ENCODE measurements around the gene GPANK1. TPM values are rescaled to one million over a fixed set of nuclear protein-coding genes. Genes with fewer than 3 reads are reported as not detected.

Gene GPANK1
- total and polyA plus RNA-seq, 9 of the 15 experiments (the other 6 are each of a cell fraction or from before 2014, with no cell fraction given): 32.2 to 111 (median 46.3) TPM

GRCh38 chr6:31652925-31653724, 11.7 kb downstream of the GPANK1 start (continued):
- no peak for TF ChIP-seq PCBP1 (IDR thresholded peaks at IDR 0.05; ENCODE audit: low read depth, low read length, poor library complexity, severe bottlenecking)
- TF ChIP-seq RUNX1 (IDR thresholded peaks at IDR 0.05; ENCODE audit: low read depth): no peak
- 0 out of 2 replicates have a peak, but pooled peaks have one; percentile 49 for TF ChIP-seq KLF16 (IDR thresholded peaks at IDR 0.05)
- TF ChIP-seq ZNF586 (CRISPR knock-in tag; conservative IDR thresholded peaks at IDR 0.05): 0 out of 2 replicates have a peak, but pooled peaks have one; percentile 65
- 0 out of 2 replicates have a peak, but pooled peaks have one; percentile 47 for TF ChIP-seq PHF21A (IDR thresholded peaks at IDR 0.05; ENCODE audit: borderline replicate concordance, low read depth)
- no peak for TF ChIP-seq MYC (IDR thresholded peaks at IDR 0.05; ENCODE audit: low read depth, low read length)
- peak; percentile 82; the same call in 1 of the 2 replicates for TF ChIP-seq MYC (CRISPR knock-in tag; IDR thresholded peaks at IDR 0.05; ENCODE audit: borderline replicate concordance, low read depth)
- TF ChIP-seq ZC3H8 (IDR thresholded peaks at IDR 0.05): peak; percentile 94
- TF ChIP-seq MEIS2 (IDR thresholded peaks at IDR 0.05; ENCODE audit: partially characterized antibody): no peak
- peak; percentile 98 for TF ChIP-seq POLR2A (conservative IDR thresholded peaks at IDR 0.05)
- TF ChIP-seq TCF15 (CRISPR knock-in tag; IDR thresholded peaks at IDR 0.05): no peak; the same call in 1 of the 2 replicates
- TF ChIP-seq EP400 (IDR thresholded peaks at IDR 0.05): no peak
- peak; percentile 70 for TF ChIP-seq ZEB2 (IDR thresholded peaks at IDR 0.05)
- TF ChIP-seq DDX20 (tag; IDR thresholded peaks at IDR 0.05; ENCODE audit: low read depth): 0 out of 2 replicates have a peak, but pooled peaks have one; percentile 42
- TF ChIP-seq PBX2 (CRISPR knock-in tag; IDR thresholded peaks at IDR 0.05; ENCODE audit: low read depth): no peak
- peak; percentile 6; the same call in 1 of the 2 replicates for TF ChIP-seq PBX2 (tag; conservative IDR thresholded peaks at IDR 0.05; ENCODE audit: low read depth)
- no peak for TF ChIP-seq STAT5A (IDR thresholded peaks at IDR 0.05; ENCODE audit: borderline replicate concordance, low read length)
- TF ChIP-seq NFRKB (IDR thresholded peaks at IDR 0.05; ENCODE audit: low read depth): peak; percentile 75; the same call in 1 of the 2 replicates
- TF ChIP-seq SMAD2 (IDR thresholded peaks at IDR 0.05; ENCODE audit: low read depth, low read length): no peak
- no peak for TF ChIP-seq KDM4B (IDR thresholded peaks at IDR 0.05; ENCODE audit: borderline replicate concordance in 2 of 2, low read depth in 1 of 2)
- TF ChIP-seq HMGXB4 (CRISPR knock-in tag; IDR thresholded peaks at IDR 0.05): no peak
- peak; percentile 97 for TF ChIP-seq POLR2B (IDR thresholded peaks at IDR 0.05; ENCODE audit: low read depth, partially characterized antibody)
- peak; percentile 84 for TF ChIP-seq CC2D1A (IDR thresholded peaks at IDR 0.05)
- TF ChIP-seq ZNF431 (CRISPR knock-in tag; IDR thresholded peaks at IDR 0.05): 0 out of 2 replicates have a peak, but pooled peaks have one; percentile 60
